Liver (tissue), 10 donors: ENCODE measurements around the gene UQCRFS1. TPM values are rescaled to one million over a fixed set of nuclear protein-coding genes. Genes with fewer than 3 reads are reported as not detected.

Source experiments
- DNase-seq: peaks from one replicate; pipeline ENCODE4 v3.0.0-alpha.2; 2017; ENCODE audit warnings: low spot score
- H3K27ac ChIP-seq, 2 donors: one replicate each; pipeline ENCODE4 v1.7.0; 2013; ENCODE audit warnings: inconsistent platforms in 2 of 2, low read length in 2 of 2, control low read depth in 1 of 2, low read depth in 1 of 2, mild to moderate bottlenecking in 1 of 2
- H3K27me3 ChIP-seq, 4 donors: one replicate each; pipeline versions ENCODE4 v1.6.1 to v1.7.0; 2013; ENCODE audit warnings: low read length in 3 of 4, inconsistent platforms in 1 of 4, mild to moderate bottlenecking in 1 of 4, moderate library complexity in 1 of 4; ENCODE audit not compliant: control insufficient read depth in 4 of 4, insufficient read depth in 4 of 4
- H3K36me3 ChIP-seq, 4 donors: one replicate each; pipeline versions ENCODE4 v1.6.1 to v1.7.0; 2013; ENCODE audit warnings: low read length in 3 of 4, mild to moderate bottlenecking in 3 of 4, low read depth in 1 of 4, moderate library complexity in 1 of 4; ENCODE audit not compliant: control insufficient read depth in 4 of 4, insufficient read depth in 3 of 4
- H3K4me1 ChIP-seq, 4 donors: one replicate each; pipeline versions ENCODE4 v1.6.1 to v1.7.0; 2013; ENCODE audit warnings: low read length in 3 of 4, mild to moderate bottlenecking in 3 of 4, moderate library complexity in 1 of 4; ENCODE audit not compliant: control insufficient read depth in 4 of 4, insufficient read depth in 4 of 4
- H3K4me3 ChIP-seq, 3 donors: one replicate each; pipeline versions ENCODE4 v1.6.1 to v1.7.0; 2013; ENCODE audit warnings: low read length in 3 of 3, control low read depth in 1 of 3, low read depth in 1 of 3, mild to moderate bottlenecking in 1 of 3
- H3K9ac ChIP-seq, 2 donors: one replicate each; pipeline ENCODE4 v1.7.0; 2013; ENCODE audit warnings: low read length in 2 of 2, mild to moderate bottlenecking in 2 of 2, moderate library complexity in 2 of 2, control low read depth in 1 of 2, low read depth in 1 of 2
- H3K9me3 ChIP-seq, 4 donors: one replicate each; pipeline versions ENCODE4 v1.6.1 to v1.7.0; 2013; ENCODE audit warnings: low read length in 3 of 4; ENCODE audit not compliant: control insufficient read depth in 4 of 4
- CTCF ChIP-seq: fragments of 150-350 bp; IDR thresholded peaks from 2 replicates; pipeline ENCODE4 v1.5.1; 2017; ENCODE audit warnings: improper control_type of control experiment, low read depth, low read length; ENCODE audit not compliant: missing input control
- FOXA1 ChIP-seq: IDR thresholded peaks from 2 replicates; pipeline ENCODE4 v1.6.1; 2016; ENCODE audit warnings: antibody characterized with exemption
- FOXA2 ChIP-seq: IDR thresholded peaks from 2 replicates; pipeline ENCODE4 v1.6.1; 2016; ENCODE audit warnings: antibody characterized with exemption
- HNF4A ChIP-seq, 2 donors: conservative IDR thresholded peaks; 2 replicates each; pipeline ENCODE4 v1.6.1; 2016; ENCODE audit warnings: antibody characterized with exemption in 2 of 2, mild to moderate bottlenecking in 2 of 2
- JUND ChIP-seq, 2 donors: IDR thresholded peaks; 2 replicates each; pipeline ENCODE4 v1.6.1; 2016; ENCODE audit warnings: antibody characterized with exemption in 2 of 2
- RAD21 ChIP-seq, 2 donors: IDR thresholded peaks; 2 replicates each; pipeline ENCODE4 v1.6.1; 2016; ENCODE audit warnings: antibody characterized with exemption in 2 of 2, mild to moderate bottlenecking in 2 of 2
- SP1 ChIP-seq: IDR thresholded peaks from 2 replicates; pipeline ENCODE4 v1.6.1; 2018; ENCODE audit warnings: antibody characterized with exemption, mild to moderate bottlenecking
- TAF1 ChIP-seq: conservative IDR thresholded peaks from 2 replicates; pipeline ENCODE4 v1.6.1; 2016; ENCODE audit warnings: antibody characterized with exemption, mild to moderate bottlenecking
- YY1 ChIP-seq: IDR thresholded peaks from 2 replicates; pipeline ENCODE4 v1.6.1; 2016; ENCODE audit warnings: antibody characterized with exemption, mild to moderate bottlenecking
- ZBTB33 ChIP-seq: IDR thresholded peaks from 2 replicates; pipeline ENCODE4 v1.6.1; 2016; ENCODE audit warnings: antibody characterized with exemption
- WGBS: extraction: QIAGEN DNeasy Blood & Tissue Kit; methylation state at CpG from one replicate; pipeline ENCODE4 v1.1.7; 2013; 5-methylcytosine and 5-hydroxymethylcytosine counted together
- polyA plus RNA-seq, 2 donors: library from polyadenylated mRNA; stranded (reverse) in 1 of 2; unstranded in 1 of 2; fragments of 200-250 nt in 1 of 2; fragments of >200 nt in 1 of 2; fragmentation: Nextera tagmentation in 1 of 2; extraction: Ambion mirVana in 1 of 2; gene quantifications; one replicate each; pipeline versions ENCODE4 v1.2.1 to v1.2.3, GENCODE V29; 2013 to 2015
- small RNA-seq: library from RNA; depleted of rRNA; stranded (forward); fragments of <200 nt; gene quantifications from one replicate; pipeline ENCODE3, GENCODE V24; 2014
- total RNA-seq, 2 donors: library from RNA; depleted of rRNA; stranded (reverse); fragments of >200 nt; gene quantifications; one replicate each; pipeline ENCODE4 v1.2.3, GENCODE V29; 2014
- donor health status: healthy.
- donor health status: healthy.
- donor health status: healthy.
- donor health status: healthy.
- donor health status: healthy.

Gene UQCRFS1
- total and polyA plus RNA-seq, 4 donors = 19.1 to 71.2 (median 32.7) TPM

GRCh38 chr19:29162694-29163093 lies 50.3 kb downstream of the UQCRFS1 start:
- Histone ChIP-seq H3K9ac (no peak overlapping the region), H3K36me3 (no peaks in the 10 kb centered on the region), H3K9me3 (peaks cover 0 to 4% (median under 1%) of the 10 kb centered on the region in 4 donors), H3K27me3 (peaks cover 0 to 4% (median under 1%) of the 10 kb centered on the region in 4 donors), H3K4me3 (no peak overlapping the region), H3K4me1 (no peaks in the 10 kb centered on the region), H3K27ac (no peak overlapping the region)
- 36% methylated on average over 3 of the region's 3 CpGs for WGBS
- TF ChIP-seq YY1 = no peak
- TF ChIP-seq JUND (IDR thresholded peaks at IDR 0.05) = no peak
- no peak for TF ChIP-seq ZBTB33
- no peak for DNase-seq

DNA sequence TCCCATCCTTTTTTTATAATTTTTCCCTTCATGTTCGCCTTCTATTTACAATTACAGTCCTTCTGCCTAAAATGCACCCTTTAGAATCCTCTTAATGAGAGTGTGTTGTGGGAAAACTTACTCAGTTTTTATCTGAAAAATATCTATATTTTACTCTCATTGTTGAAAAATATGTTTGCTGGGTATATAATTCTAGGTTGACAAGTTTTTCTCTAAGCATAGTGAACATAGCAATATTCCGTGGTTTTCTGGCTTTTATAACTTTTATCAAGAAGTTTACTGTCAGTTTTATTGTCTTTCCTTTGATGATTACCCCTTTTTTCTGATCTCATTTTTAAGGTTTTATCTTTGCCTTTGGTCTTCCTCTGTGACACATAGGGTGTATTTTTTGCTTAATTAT lies 57.3 kb downstream of the UQCRFS1 start:
- 75% methylated on average over 2 of the region's 2 CpGs for WGBS

More for the DNA sequence above, 57.3 kb downstream of the UQCRFS1 start:
- TF ChIP-seq RAD21 (IDR thresholded peaks at IDR 0.05) (no peak), HNF4A (conservative IDR thresholded peaks at IDR 0.05) (no peak), TAF1 (no peak), FOXA2 (no peak), CTCF (no peak), FOXA1 (no peak), SP1 (no peak)
- Histone ChIP-seq H3K36me3 (no peaks in the 10 kb centered on the region), H3K9ac (no peak overlapping the region), H3K27me3 (peaks cover 0 to 3% (median 0%) of the 10 kb centered on the region in 4 donors), H3K27ac (no peak overlapping the region), H3K4me1 (no peaks in the 10 kb centered on the region), H3K9me3 (peaks cover 5 to 19% (median 7%) of the 10 kb centered on the region in 4 donors), H3K4me3 (no peak overlapping the region)
- no peak for DNase-seq

Small RNAs within 50 kb of the gene (small RNA-seq; reads per million reads assigned to genes)
- gene RN7SL340P = not detected
